ENCODE data around the gene SPSB4. TPM values are rescaled to one million over a fixed set of nuclear protein-coding genes. Genes with fewer than 3 reads are reported as not detected.

Gene SPSB4
- total and polyA plus RNA-seq, 9 of the 15 experiments (the other 6 are each of a cell fraction or from before 2014, with no cell fraction given) = not detected

DNA sequence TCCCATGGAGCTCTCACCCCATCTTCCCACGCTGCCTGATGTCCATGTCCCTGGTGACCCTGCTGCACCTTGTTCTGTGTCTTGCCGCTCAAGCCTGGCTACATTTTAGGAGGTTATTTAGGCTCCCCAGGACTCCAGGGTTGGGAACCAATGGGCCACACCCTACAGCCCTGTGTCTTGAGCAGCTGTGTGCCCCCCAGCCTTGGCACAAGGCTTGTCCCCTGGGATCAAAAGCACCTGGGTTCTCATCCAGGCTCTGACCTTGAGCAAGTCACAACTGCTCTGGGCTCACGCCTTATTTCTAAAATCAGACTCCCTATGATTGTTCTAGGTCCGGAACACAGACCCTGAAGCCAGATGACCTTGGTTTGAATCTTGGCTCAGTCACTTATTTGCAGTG, 14.1 kb downstream of the SPSB4 start:
- 2% methylated on average over 4 of the region's 4 CpGs for WGBS (ENCODE audit: insufficient coverage, low coverage, missing lambda C conversion rate)
- no peaks in the 10 kb centered on the region for H3K79me2 ChIP-seq (ENCODE audit: control insufficient read depth, insufficient read depth, low read length)
- H4K20me1 ChIP-seq (replicated peaks; ENCODE audit: control insufficient read depth, insufficient read depth, low read length) = no peaks in the 10 kb centered on the region
- H3K9me3 ChIP-seq (replicated peaks; ENCODE audit: control insufficient read depth, insufficient read depth, low read depth, low read length) = no peaks in the 10 kb centered on the region
- no peak overlapping the region for H3K4me3 ChIP-seq
- no peak for TF ChIP-seq ZNF175 (CRISPR knock-in tag; IDR thresholded peaks at IDR 0.05; ENCODE audit: low read depth)
- TF ChIP-seq, protein P1, sequence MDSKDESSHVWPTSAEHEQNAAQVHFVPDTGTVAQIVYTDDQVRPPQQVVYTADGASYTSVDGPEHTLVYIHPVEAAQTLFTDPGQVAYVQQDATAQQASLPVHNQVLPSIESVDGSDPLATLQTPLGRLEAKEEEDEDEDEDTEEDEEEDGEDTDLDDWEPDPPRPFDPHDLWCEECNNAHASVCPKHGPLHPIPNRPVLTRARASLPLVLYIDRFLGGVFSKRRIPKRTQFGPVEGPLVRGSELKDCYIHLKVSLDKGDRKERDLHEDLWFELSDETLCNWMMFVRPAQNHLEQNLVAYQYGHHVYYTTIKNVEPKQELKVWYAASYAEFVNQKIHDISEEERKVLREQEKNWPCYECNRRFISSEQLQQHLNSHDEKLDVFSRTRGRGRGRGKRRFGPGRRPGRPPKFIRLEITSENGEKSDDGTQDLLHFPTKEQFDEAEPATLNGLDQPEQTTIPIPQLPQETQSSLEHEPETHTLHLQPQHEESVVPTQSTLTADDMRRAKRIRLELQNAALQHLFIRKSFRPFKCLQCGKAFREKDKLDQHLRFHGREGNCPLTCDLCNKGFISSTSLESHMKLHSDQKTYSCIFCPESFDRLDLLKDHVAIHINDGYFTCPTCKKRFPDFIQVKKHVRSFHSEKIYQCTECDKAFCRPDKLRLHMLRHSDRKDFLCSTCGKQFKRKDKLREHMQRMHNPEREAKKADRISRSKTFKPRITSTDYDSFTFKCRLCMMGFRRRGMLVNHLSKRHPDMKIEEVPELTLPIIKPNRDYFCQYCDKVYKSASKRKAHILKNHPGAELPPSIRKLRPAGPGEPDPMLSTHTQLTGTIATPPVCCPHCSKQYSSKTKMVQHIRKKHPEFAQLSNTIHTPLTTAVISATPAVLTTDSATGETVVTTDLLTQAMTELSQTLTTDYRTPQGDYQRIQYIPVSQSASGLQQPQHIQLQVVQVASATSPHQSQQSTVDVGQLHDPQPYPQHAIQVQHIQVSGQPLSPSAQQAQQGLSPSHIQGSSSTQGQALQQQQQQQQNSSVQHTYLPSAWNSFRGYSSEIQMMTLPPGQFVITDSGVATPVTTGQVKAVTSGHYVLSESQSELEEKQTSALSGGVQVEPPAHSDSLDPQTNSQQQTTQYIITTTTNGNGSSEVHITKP (IDR thresholded peaks at IDR 0.05; ENCODE audit: partially characterized antibody) = no peak
- no peak for TF ChIP-seq GTF2E2 (tag; IDR thresholded peaks at IDR 0.05)
- TF ChIP-seq L3MBTL2 (IDR thresholded peaks at IDR 0.05) = no peak
- TF ChIP-seq CBFA2T2 (conservative IDR thresholded peaks at IDR 0.05) = no peak
- no peak for TF ChIP-seq ZFP36 (IDR thresholded peaks at IDR 0.05; ENCODE audit: low read depth, low read length, partially characterized antibody)
- TF ChIP-seq ZNF57 (CRISPR knock-in tag; IDR thresholded peaks at IDR 0.05) = no peak
- TF ChIP-seq POU5F1 (IDR thresholded peaks at IDR 0.05; ENCODE audit: borderline replicate concordance, low read depth, low read length, partially characterized antibody) = no peak
- TF ChIP-seq HCFC1 (IDR thresholded peaks at IDR 0.05; ENCODE audit: low read depth, low read length) = no peak
- TF ChIP-seq, protein P2, sequence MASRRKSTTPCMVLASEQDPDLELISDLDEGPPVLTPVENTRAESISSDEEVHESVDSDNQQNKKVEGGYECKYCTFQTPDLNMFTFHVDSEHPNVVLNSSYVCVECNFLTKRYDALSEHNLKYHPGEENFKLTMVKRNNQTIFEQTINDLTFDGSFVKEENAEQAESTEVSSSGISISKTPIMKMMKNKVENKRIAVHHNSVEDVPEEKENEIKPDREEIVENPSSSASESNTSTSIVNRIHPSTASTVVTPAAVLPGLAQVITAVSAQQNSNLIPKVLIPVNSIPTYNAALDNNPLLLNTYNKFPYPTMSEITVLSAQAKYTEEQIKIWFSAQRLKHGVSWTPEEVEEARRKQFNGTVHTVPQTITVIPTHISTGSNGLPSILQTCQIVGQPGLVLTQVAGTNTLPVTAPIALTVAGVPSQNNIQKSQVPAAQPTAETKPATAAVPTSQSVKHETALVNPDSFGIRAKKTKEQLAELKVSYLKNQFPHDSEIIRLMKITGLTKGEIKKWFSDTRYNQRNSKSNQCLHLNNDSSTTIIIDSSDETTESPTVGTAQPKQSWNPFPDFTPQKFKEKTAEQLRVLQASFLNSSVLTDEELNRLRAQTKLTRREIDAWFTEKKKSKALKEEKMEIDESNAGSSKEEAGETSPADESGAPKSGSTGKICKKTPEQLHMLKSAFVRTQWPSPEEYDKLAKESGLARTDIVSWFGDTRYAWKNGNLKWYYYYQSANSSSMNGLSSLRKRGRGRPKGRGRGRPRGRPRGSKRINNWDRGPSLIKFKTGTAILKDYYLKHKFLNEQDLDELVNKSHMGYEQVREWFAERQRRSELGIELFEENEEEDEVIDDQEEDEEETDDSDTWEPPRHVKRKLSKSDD (conservative IDR thresholded peaks at IDR 0.05; ENCODE audit: low read length) = no peak
- peaks cover 2% of the 10 kb centered on the region for H3K9me1 ChIP-seq (ENCODE audit: control insufficient read depth, insufficient read depth, low read length)
- no TSS peak for BruUV-seq (replicated peaks)
- ChIA-PET POLR2A (no interaction called here), CTCF (ENCODE audit: low intra/inter-chr PET ratio) (no interaction called here)
- peaks cover 0 to 10% of the 10 kb centered on the region in 2 experiments; a peak in 2 of 5 replicates for H3K4me1 ChIP-seq (replicated peaks in 1 of 2; ENCODE audit: control insufficient read depth in 2 of 2, insufficient read depth in 2 of 2, low read length in 2 of 2)
- intact Hi-C loops (cut with micrococcal nuclease) (no loop called here), in situ Hi-C loops (cut with MboI) (no loop called here)
- no peak for FAIRE-seq
- no peak overlapping the region for H3K9ac ChIP-seq (ENCODE audit: insufficient read depth in 1 of 2, low read depth in 2 of 2, low read length in 2 of 2)
- no peak overlapping the region for H2AFZ ChIP-seq (ENCODE audit: low read depth, low read length)
- no peak for DNase-seq (ENCODE audit: extremely low read depth in 1 of 4, low spot score in 3 of 4)
- no peak overlapping the region for H3K4me2 ChIP-seq (ENCODE audit: insufficient read depth, low read length)
- H3K36me3 ChIP-seq (ENCODE audit: control insufficient read depth, insufficient read depth, low read length) = no peaks in the 10 kb centered on the region
- no peak overlapping the region for H3K27ac ChIP-seq (ENCODE audit: extremely low read depth, low read depth, low read length)
- peaks cover 33 to 52% of the 10 kb centered on the region in 2 experiments for H3K27me3 ChIP-seq (ENCODE audit: control insufficient read depth in 2 of 2, insufficient read depth in 2 of 2, low read length in 2 of 2)
- ATAC-seq = no peak
